Osteoblast (primary cell): ENCODE data around the gene CSK. TPM values are rescaled to one million over a fixed set of nuclear protein-coding genes. Genes with fewer than 3 reads are reported as not detected.

Experiments used
- DNase-seq: peaks from one replicate; pipeline ENCODE4 v3.0.0; 2011; ENCODE audit warnings: low spot score, mixed read lengths; ENCODE audit not compliant: insufficient read length; ENCODE audit errors: missing footprints
- H2AFZ ChIP-seq: 2 replicates; pipeline ENCODE4 v1.6.0; 2011; ENCODE audit warnings: mild to moderate bottlenecking, low read length
- H3K27ac ChIP-seq: 2 replicates; pipeline ENCODE4 v1.5.1; 2011; ENCODE audit warnings: mild to moderate bottlenecking, low read depth, low read length, moderate library complexity
- H3K27me3 ChIP-seq: 2 replicates; pipeline ENCODE4 v1.6.0; 2012; ENCODE audit warnings: mild to moderate bottlenecking, control low read depth, inconsistent platforms, low read length, moderate library complexity; ENCODE audit not compliant: insufficient read depth
- H3K36me3 ChIP-seq: 2 replicates; pipeline ENCODE4 v1.5.1; 2011; ENCODE audit warnings: mild to moderate bottlenecking, low read length, control low read depth, moderate library complexity; ENCODE audit not compliant: insufficient read depth
- H3K4me1 ChIP-seq: 2 replicates; pipeline ENCODE4 v1.5.1; 2011; ENCODE audit warnings: mild to moderate bottlenecking, low read length, control low read depth, moderate library complexity; ENCODE audit not compliant: insufficient read depth
- H3K4me2 ChIP-seq: 2 replicates; pipeline ENCODE4 v1.6.0; 2011; ENCODE audit warnings: mild to moderate bottlenecking, low read length; ENCODE audit not compliant: insufficient read depth
- H3K4me3 ChIP-seq: fragments of 200-600 bp; sonication (generic); 3 replicates; pipeline ENCODE4 v1.5.1; 2012; ENCODE audit warnings: mild to moderate bottlenecking, low read length, inconsistent platforms; ENCODE audit not compliant: insufficient read depth
- H3K79me2 ChIP-seq: 2 replicates; pipeline ENCODE4 v1.6.0; 2012; ENCODE audit warnings: mild to moderate bottlenecking, low read length, control low read depth, inconsistent platforms; ENCODE audit not compliant: insufficient read depth
- H3K9me3 ChIP-seq: 2 replicates; pipeline ENCODE4 v1.5.1; 2011; ENCODE audit warnings: low read depth, low read length, control low read depth
- H4K20me1 ChIP-seq: 2 replicates; pipeline ENCODE4 v1.6.0; 2012; ENCODE audit warnings: mild to moderate bottlenecking, low read length, control low read depth; ENCODE audit not compliant: insufficient read depth
- CTCF ChIP-seq: IDR thresholded peaks from 2 replicates; pipeline ENCODE4 v1.5.1; 2011; ENCODE audit warnings: mild to moderate bottlenecking, low read depth, low read length, moderate library complexity; ENCODE audit errors: extremely low read depth
- total RNA-seq: library from RNA; depleted of rRNA; stranded (reverse); fragments of >200 nt; gene quantifications from 2 replicates; pipeline ENCODE4 v1.2.3, GENCODE V29; 2012

CSK gene
- total RNA-seq, 1 donor, result 31.5 TPM

GRCh38 chr15:74798388-74799254 is 16.7 kb downstream of the CSK start:
- Histone ChIP-seq H3K27me3 (no peaks in the 10 kb centered on the region), H4K20me1 (peaks cover 48% of the 10 kb centered on the region), H3K9me3 (no peaks in the 10 kb centered on the region), H2AFZ (no peak overlapping the region), H3K4me1 (peaks cover 5% of the 10 kb centered on the region), H3K36me3 (peaks cover 39% of the 10 kb centered on the region), H3K4me2 (no peak overlapping the region), H3K4me3 (no peak overlapping the region), H3K79me2 (peaks cover 61% of the 10 kb centered on the region), H3K27ac (no peak overlapping the region)
- peak; percentile 62 for DNase-seq
- no peak for TF ChIP-seq CTCF

GRCh38 chr15:74799255-74799855 is 17.5 kb downstream of the CSK start:
- no peak overlapping the region for H3K4me2 ChIP-seq
- DNase-seq, result peak; percentile 63
- no peaks in the 10 kb centered on the region for H3K9me3 ChIP-seq
- no peak for TF ChIP-seq CTCF
- H4K20me1 ChIP-seq, result peaks cover 45% of the 10 kb centered on the region
- no peak overlapping the region for H2AFZ ChIP-seq
- no peaks in the 10 kb centered on the region for H3K27me3 ChIP-seq
- H3K4me3 ChIP-seq, result no peak overlapping the region
- peaks cover 55% of the 10 kb centered on the region for H3K79me2 ChIP-seq
- H3K4me1 ChIP-seq, result peaks cover 3% of the 10 kb centered on the region
- H3K36me3 ChIP-seq, result peaks cover 46% of the 10 kb centered on the region
- H3K27ac ChIP-seq, result peak overlapping the region; percentile 43

DNA sequence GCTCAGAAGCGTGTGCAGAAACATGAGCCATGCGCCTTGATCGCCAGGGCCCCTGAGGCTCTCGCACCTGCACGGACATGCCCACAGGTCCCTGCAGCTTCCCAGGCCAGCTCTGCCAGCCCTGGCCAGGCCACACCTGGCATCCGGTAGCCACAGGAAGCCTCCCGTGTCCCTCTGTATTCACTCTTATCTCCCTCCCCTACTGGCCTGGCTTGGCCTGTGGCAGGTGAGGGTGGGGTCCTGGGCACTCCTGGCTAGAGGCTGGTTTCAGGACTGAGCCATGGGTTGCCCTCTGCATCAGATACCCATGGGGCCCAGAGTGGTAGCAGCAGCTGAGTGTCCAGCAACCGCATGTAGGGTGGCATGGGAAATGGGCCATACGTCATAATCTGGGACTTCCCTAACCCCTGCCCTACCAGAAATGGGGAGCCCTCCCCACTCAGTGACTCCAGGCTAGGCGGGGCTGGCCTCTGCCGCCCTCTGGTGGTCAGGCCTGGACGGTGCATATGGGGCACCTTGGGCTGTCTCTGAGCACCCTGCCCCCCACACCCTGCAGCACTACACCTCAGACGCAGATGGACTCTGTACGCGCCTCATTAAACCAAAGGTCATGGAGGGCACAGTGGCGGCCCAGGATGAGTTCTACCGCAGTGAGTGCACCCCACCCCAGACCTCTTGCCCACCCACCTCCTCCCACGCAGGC is 18.1 kb downstream of the CSK start:
- Histone ChIP-seq H4K20me1 (peaks cover 39% of the 10 kb centered on the region), H2AFZ (no peak overlapping the region), H3K4me1 (peaks cover 3% of the 10 kb centered on the region), H3K79me2 (peaks cover 49% of the 10 kb centered on the region), H3K4me3 (no peak overlapping the region), H3K36me3 (peaks cover 46% of the 10 kb centered on the region), H3K9me3 (no peaks in the 10 kb centered on the region), H3K27ac (peak overlapping the region; percentile 43), H3K4me2 (no peak overlapping the region), H3K27me3 (no peaks in the 10 kb centered on the region)
- peak; percentile 90 for TF ChIP-seq CTCF
- peak; percentile 98 for DNase-seq

GRCh38 chr15:74800559-74801094 is 18.7 kb downstream of the CSK start:
- H3K36me3 ChIP-seq, result peaks cover 46% of the 10 kb centered on the region
- no peak for TF ChIP-seq CTCF
- no peak for DNase-seq
- no peaks in the 10 kb centered on the region for H3K27me3 ChIP-seq
- no peak overlapping the region for H3K4me2 ChIP-seq
- H3K4me3 ChIP-seq, result no peak overlapping the region
- H3K79me2 ChIP-seq, result peaks cover 43% of the 10 kb centered on the region
- H2AFZ ChIP-seq, result no peak overlapping the region
- peaks cover 3% of the 10 kb centered on the region for H3K4me1 ChIP-seq
- H3K9me3 ChIP-seq, result no peaks in the 10 kb centered on the region
- H3K27ac ChIP-seq, result no peak overlapping the region
- H4K20me1 ChIP-seq, result peaks cover 35% of the 10 kb centered on the region
